ENCODE results near the gene EP400.

The EP400 gene

DNA sequence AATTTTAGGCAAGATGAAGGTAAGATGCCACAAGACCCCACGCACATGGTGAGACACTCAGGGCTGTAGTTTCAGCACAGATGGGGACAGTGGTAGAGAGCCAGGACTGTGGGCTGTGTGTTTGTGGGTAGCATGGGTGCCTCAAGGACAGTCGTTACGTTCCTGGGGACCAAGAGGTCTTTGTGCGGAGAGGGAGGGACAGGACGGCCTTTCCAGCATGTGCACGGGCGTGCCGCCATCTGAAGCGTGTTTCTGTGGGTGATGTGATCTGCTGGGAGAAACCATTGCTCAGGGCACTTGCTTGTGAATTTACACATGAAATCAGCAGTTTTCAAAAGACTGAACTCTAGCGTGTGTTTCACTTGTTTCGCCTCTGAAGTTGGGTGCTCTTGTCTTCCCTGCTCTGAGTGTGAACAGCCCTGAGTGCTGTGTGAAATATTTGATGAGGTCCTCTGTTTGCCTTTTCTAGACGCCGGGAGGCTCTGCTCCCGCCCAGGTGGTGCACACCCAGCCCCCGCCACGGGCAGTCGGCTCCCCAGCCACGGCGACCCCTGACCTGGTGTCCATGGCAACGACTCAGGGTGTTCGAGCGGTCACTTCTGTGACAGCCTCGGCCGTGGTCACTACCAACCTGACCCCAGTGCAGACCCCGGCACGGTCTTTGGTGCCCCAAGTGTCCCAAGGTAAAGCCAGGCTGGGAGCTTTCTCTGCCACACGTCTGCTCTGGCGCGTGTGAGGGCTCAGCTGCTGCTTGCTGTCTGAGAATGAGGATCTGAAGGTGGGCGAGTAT, 112.1 kb downstream of the EP400 start:
- H3K27ac ChIP-seq (ENCODE audit: extremely low read depth, low read depth, low read length), result no peak overlapping the region
- TF ChIP-seq, protein P1, sequence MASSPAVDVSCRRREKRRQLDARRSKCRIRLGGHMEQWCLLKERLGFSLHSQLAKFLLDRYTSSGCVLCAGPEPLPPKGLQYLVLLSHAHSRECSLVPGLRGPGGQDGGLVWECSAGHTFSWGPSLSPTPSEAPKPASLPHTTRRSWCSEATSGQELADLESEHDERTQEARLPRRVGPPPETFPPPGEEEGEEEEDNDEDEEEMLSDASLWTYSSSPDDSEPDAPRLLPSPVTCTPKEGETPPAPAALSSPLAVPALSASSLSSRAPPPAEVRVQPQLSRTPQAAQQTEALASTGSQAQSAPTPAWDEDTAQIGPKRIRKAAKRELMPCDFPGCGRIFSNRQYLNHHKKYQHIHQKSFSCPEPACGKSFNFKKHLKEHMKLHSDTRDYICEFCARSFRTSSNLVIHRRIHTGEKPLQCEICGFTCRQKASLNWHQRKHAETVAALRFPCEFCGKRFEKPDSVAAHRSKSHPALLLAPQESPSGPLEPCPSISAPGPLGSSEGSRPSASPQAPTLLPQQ (tag by site-specific recombination; IDR thresholded peaks at IDR 0.05), result no peak
- TF ChIP-seq, protein P2, sequence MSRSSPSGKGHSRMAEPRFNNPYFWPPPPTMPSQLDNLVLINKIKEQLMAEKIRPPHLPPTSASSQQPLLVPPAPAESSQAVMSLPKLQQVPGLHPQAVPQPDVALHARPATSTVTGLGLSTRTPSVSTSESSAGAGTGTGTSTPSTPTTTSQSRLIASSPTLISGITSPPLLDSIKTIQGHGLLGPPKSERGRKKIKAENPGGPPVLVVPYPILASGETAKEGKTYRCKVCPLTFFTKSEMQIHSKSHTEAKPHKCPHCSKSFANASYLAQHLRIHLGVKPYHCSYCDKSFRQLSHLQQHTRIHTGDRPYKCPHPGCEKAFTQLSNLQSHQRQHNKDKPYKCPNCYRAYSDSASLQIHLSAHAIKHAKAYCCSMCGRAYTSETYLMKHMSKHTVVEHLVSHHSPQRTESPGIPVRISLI (tag by site-specific recombination; IDR thresholded peaks at IDR 0.05), result no peak
- no peak for TF ChIP-seq ZNF140 (tag by site-specific recombination; IDR thresholded peaks at IDR 0.05)
- no peak for TF ChIP-seq ZNF157 (tag by site-specific recombination; IDR thresholded peaks at IDR 0.05)
- TF ChIP-seq ZNF16 (tag by site-specific recombination; IDR thresholded peaks at IDR 0.05; ENCODE audit: low read depth), result no peak
- TF ChIP-seq KLF10 (tag by site-specific recombination; IDR thresholded peaks at IDR 0.05), result no peak
- no peak for TF ChIP-seq ZFP37 (tag by site-specific recombination; IDR thresholded peaks at IDR 0.05)
- TF ChIP-seq ZNF239 (tag by site-specific recombination; IDR thresholded peaks at IDR 0.05), result no peak
- TF ChIP-seq, protein P3, sequence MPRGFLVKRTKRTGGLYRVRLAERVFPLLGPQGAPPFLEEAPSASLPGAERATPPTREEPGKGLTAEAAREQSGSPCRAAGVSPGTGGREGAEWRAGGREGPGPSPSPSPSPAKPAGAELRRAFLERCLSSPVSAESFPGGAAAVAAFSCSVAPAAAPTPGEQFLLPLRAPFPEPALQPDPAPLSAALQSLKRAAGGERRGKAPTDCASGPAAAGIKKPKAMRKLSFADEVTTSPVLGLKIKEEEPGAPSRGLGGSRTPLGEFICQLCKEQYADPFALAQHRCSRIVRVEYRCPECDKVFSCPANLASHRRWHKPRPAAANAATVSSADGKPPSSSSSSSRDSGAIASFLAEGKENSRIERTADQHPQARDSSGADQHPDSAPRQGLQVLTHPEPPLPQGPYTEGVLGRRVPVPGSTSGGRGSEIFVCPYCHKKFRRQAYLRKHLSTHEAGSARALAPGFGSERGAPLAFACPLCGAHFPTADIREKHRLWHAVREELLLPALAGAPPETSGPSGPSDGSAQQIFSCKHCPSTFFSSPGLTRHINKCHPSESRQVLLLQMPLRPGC (tag by site-specific recombination; IDR thresholded peaks at IDR 0.05), result no peak
- TF ChIP-seq ZNF114 (tag by site-specific recombination; IDR thresholded peaks at IDR 0.05), result no peak
- TF ChIP-seq RBAK (tag by site-specific recombination; IDR thresholded peaks at IDR 0.05), result no peak
- TF ChIP-seq ZNF404 (tag by site-specific recombination; IDR thresholded peaks at IDR 0.05), result no peak
- H3K4me1 ChIP-seq (ENCODE audit: control insufficient read depth, insufficient read depth, low read length), result no peaks in the 10 kb centered on the region
- H3K9me3 ChIP-seq (ENCODE audit: control insufficient read depth, insufficient read depth, low read depth, low read length), result no peaks in the 10 kb centered on the region
- CTCF ChIA-PET, result no interaction called here
- H3K36me3 ChIP-seq (ENCODE audit: control insufficient read depth in 2 of 2, insufficient read depth in 1 of 2, low read length in 2 of 2), result peaks cover 20 to 85% of the 10 kb centered on the region in 2 experiments
- H3K4me3 ChIP-seq (ENCODE audit: low read depth, low read length), result no peak overlapping the region
- POLR2A ChIA-PET, result no interaction called here

DNA sequence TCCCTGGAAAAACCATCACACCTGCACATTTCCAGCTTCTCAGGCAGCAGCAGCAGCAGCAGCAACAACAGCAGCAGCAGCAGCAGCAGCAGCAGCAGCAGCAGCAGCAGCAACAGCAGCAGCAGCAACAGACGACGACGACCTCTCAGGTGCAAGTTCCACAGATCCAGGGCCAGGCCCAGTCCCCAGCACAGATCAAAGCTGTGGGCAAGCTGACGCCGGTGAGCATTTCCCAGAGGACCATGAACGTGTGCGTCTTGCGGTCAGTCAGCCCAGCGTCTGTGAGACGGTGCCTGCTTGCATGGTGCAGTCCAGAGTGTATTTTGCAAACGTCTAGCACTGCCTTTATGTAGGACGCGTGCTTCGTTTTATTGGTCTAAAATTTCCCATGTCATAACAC, 112.7 kb downstream of the EP400 start:
- no peak overlapping the region for H3K27ac ChIP-seq (ENCODE audit: extremely low read depth, low read depth, low read length)
- H3K4me1 ChIP-seq (ENCODE audit: control insufficient read depth, insufficient read depth, low read length), result no peaks in the 10 kb centered on the region
- peaks cover 20 to 85% of the 10 kb centered on the region in 2 experiments for H3K36me3 ChIP-seq (ENCODE audit: control insufficient read depth in 2 of 2, insufficient read depth in 1 of 2, low read length in 2 of 2)
- ChIA-PET CTCF (interaction anchor here (0.6 kb wide), 1 partner anchor 305 kb away, joined by 3 read pairs; no protein-coding TSS in a partner anchor), POLR2A (no interaction called here)
- no peak overlapping the region for H3K4me3 ChIP-seq (ENCODE audit: low read depth, low read length)
- no peak for TF ChIP-seq ZNF133 (tag by site-specific recombination; IDR thresholded peaks at IDR 0.05)
- H3K9me3 ChIP-seq (ENCODE audit: control insufficient read depth, insufficient read depth, low read depth, low read length), result no peaks in the 10 kb centered on the region

DNA sequence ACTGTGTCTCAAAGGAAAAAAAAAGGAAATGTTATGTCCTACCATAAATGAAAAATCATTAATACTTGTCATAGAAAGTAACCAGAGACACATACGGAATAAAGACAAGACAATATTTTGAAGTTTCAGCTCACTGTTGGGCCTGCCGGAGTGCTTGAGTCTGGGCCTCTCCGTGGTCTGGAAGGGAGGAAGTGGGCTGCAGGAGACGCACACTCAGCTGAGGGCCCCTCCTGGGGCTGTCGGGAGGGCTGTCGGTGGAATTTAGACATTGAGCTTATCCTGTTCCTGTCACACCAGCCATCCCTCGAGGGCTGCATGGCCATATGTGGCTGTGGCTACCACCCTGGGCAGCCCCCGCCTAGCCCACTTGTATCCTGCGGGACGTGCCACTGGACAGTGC, 113.7 kb downstream of the EP400 start:
- Histone ChIP-seq H3K9me3 (ENCODE audit: control insufficient read depth, insufficient read depth, low read depth, low read length) (no peaks in the 10 kb centered on the region), H3K36me3 (ENCODE audit: control insufficient read depth in 2 of 2, insufficient read depth in 1 of 2, low read length in 2 of 2) (peaks cover 15 to 89% of the 10 kb centered on the region in 2 experiments), H3K4me1 (ENCODE audit: control insufficient read depth, insufficient read depth, low read length) (no peaks in the 10 kb centered on the region), H3K27ac (ENCODE audit: extremely low read depth, low read depth, low read length) (no peak overlapping the region), H3K4me3 (ENCODE audit: low read depth, low read length) (no peak overlapping the region)
- ChIA-PET CTCF (no interaction called here), POLR2A (no interaction called here)
- TF ChIP-seq ZNF660 (tag by site-specific recombination; IDR thresholded peaks at IDR 0.05) (no peak), ZNF274 (IDR thresholded peaks at IDR 0.05; ENCODE audit: low read length) (no peak), ZNF274 (tag by site-specific recombination; IDR thresholded peaks at IDR 0.05; ENCODE audit: borderline replicate concordance) (no peak), ZNF549 (tag by site-specific recombination; IDR thresholded peaks at IDR 0.05) (no peak), KLF7 (tag by site-specific recombination; IDR thresholded peaks at IDR 0.05; ENCODE audit: borderline replicate concordance) (no peak), REPIN1 (tag by site-specific recombination; IDR thresholded peaks at IDR 0.05; ENCODE audit: low read depth) (no peak), ZNF311 (tag by site-specific recombination; IDR thresholded peaks at IDR 0.05; ENCODE audit: borderline replicate concordance) (no peak), ZNF843 (tag by site-specific recombination; IDR thresholded peaks at IDR 0.05) (no peak), YY2 (tag by site-specific recombination; IDR thresholded peaks at IDR 0.05) (no peak)
- TF ChIP-seq, protein P4, sequence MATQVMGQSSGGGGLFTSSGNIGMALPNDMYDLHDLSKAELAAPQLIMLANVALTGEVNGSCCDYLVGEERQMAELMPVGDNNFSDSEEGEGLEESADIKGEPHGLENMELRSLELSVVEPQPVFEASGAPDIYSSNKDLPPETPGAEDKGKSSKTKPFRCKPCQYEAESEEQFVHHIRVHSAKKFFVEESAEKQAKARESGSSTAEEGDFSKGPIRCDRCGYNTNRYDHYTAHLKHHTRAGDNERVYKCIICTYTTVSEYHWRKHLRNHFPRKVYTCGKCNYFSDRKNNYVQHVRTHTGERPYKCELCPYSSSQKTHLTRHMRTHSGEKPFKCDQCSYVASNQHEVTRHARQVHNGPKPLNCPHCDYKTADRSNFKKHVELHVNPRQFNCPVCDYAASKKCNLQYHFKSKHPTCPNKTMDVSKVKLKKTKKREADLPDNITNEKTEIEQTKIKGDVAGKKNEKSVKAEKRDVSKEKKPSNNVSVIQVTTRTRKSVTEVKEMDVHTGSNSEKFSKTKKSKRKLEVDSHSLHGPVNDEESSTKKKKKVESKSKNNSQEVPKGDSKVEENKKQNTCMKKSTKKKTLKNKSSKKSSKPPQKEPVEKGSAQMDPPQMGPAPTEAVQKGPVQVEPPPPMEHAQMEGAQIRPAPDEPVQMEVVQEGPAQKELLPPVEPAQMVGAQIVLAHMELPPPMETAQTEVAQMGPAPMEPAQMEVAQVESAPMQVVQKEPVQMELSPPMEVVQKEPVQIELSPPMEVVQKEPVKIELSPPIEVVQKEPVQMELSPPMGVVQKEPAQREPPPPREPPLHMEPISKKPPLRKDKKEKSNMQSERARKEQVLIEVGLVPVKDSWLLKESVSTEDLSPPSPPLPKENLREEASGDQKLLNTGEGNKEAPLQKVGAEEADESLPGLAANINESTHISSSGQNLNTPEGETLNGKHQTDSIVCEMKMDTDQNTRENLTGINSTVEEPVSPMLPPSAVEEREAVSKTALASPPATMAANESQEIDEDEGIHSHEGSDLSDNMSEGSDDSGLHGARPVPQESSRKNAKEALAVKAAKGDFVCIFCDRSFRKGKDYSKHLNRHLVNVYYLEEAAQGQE (tag by site-specific recombination; IDR thresholded peaks at IDR 0.05), result no peak
- TF ChIP-seq, protein P5, sequence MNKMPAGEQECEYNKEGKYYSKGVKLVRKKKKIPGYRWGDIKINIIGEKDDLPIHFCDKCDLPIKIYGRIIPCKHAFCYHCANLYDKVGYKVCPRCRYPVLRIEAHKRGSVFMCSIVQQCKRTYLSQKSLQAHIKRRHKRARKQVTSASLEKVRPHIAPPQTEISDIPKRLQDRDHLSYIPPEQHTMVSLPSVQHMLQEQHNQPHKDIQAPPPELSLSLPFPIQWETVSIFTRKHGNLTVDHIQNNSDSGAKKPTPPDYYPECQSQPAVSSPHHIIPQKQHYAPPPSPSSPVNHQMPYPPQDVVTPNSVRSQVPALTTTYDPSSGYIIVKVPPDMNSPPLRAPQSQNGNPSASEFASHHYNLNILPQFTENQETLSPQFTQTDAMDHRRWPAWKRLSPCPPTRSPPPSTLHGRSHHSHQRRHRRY (tag by site-specific recombination; IDR thresholded peaks at IDR 0.05), result no peak
